ENCODE measurements around the gene HOXD9. TPM values are rescaled to one million over a fixed set of nuclear protein-coding genes. Genes with fewer than 3 reads are reported as not detected.

The HOXD9 gene
- polyA plus RNA-seq, 1 donor (not counting 4 experiments of a cell fraction or from before 2014, with no cell fraction given): not detected

GRCh38 chr2:176138526-176138922, 16.0 kb downstream of the HOXD9 start:
- no peak overlapping the region for H3K4me3 ChIP-seq (ENCODE audit: control insufficient read depth in 2 of 3, extremely low read depth in 1 of 3, insufficient read depth in 2 of 3, low read depth in 1 of 3, low read length in 3 of 3)
- H3K79me2 ChIP-seq (ENCODE audit: control insufficient read depth, insufficient read depth, low read length): no peaks in the 10 kb centered on the region
- H3K27ac ChIP-seq (ENCODE audit: control insufficient read depth, insufficient read depth, low read length): no peak overlapping the region
- no peak overlapping the region for H3K4me2 ChIP-seq (ENCODE audit: control insufficient read depth, extremely low read depth, insufficient read depth, low read depth, low read length)
- H4K20me1 ChIP-seq (ENCODE audit: control insufficient read depth, extremely low read depth, insufficient read depth, low read length): no peaks in the 10 kb centered on the region
- no peak for DNase-seq (ENCODE audit: low read depth, low spot score)
- H3K27me3 ChIP-seq (ENCODE audit: control insufficient read depth, extremely low read depth, insufficient read depth, low read length): peaks cover 81% of the 10 kb centered on the region
- FAIRE-seq: no peak
- dilution Hi-C loops (cut with MboI; ENCODE audit: extremely low pct_ligation_motif_present, low sequenced_read_pairs): no loop called here
- no peaks in the 10 kb centered on the region for H3K4me1 ChIP-seq (ENCODE audit: control insufficient read depth, extremely low read depth, insufficient read depth, low read length)
- H3K9me3 ChIP-seq (ENCODE audit: control insufficient read depth, low read depth, low read length): peaks cover 8% of the 10 kb centered on the region
- H3K9me1 ChIP-seq (ENCODE audit: control insufficient read depth, extremely low read depth, insufficient read depth, low read length): no peaks in the 10 kb centered on the region
- no peak overlapping the region for H2AFZ ChIP-seq (ENCODE audit: control insufficient read depth, low read length)
- no peak for TF ChIP-seq EZH2 (IDR thresholded peaks at IDR 0.05; ENCODE audit: low read length)
- no peak for TF ChIP-seq CTCF (optimal IDR thresholded peaks at IDR 0.05 in 1 of 3, IDR thresholded peaks at IDR 0.05 in 1 of 3, conservative IDR thresholded peaks at IDR 0.05 in 1 of 3; ENCODE audit: extremely low read depth in 1 of 3, insufficient read depth in 2 of 3, low read length in 3 of 3)
- H3K9ac ChIP-seq (ENCODE audit: control insufficient read depth, extremely low read depth, insufficient read depth, low read length): no peak overlapping the region
- H3K36me3 ChIP-seq (ENCODE audit: control insufficient read depth in 2 of 2, extremely low read depth in 1 of 2, insufficient read depth in 2 of 2, low read length in 2 of 2): no peaks in the 10 kb centered on the region

GRCh38 chr2:176138923-176139660, 16.6 kb downstream of the HOXD9 start:
- Histone ChIP-seq H2AFZ (ENCODE audit: control insufficient read depth, low read length) (no peak overlapping the region), H3K4me1 (ENCODE audit: control insufficient read depth, extremely low read depth, insufficient read depth, low read length) (no peaks in the 10 kb centered on the region), H3K36me3 (ENCODE audit: control insufficient read depth in 2 of 2, extremely low read depth in 1 of 2, insufficient read depth in 2 of 2, low read length in 2 of 2) (no peaks in the 10 kb centered on the region), H3K9me1 (ENCODE audit: control insufficient read depth, extremely low read depth, insufficient read depth, low read length) (no peaks in the 10 kb centered on the region), H3K9me3 (ENCODE audit: control insufficient read depth, low read depth, low read length) (peaks cover 8% of the 10 kb centered on the region), H3K79me2 (ENCODE audit: control insufficient read depth, insufficient read depth, low read length) (no peaks in the 10 kb centered on the region), H3K27me3 (ENCODE audit: control insufficient read depth, extremely low read depth, insufficient read depth, low read length) (peaks cover 78% of the 10 kb centered on the region), H3K27ac (ENCODE audit: control insufficient read depth, insufficient read depth, low read length) (no peak overlapping the region), H4K20me1 (ENCODE audit: control insufficient read depth, extremely low read depth, insufficient read depth, low read length) (no peaks in the 10 kb centered on the region), H3K4me3 (ENCODE audit: control insufficient read depth in 2 of 3, extremely low read depth in 1 of 3, insufficient read depth in 2 of 3, low read depth in 1 of 3, low read length in 3 of 3) (no peak overlapping the region), H3K4me2 (ENCODE audit: control insufficient read depth, extremely low read depth, insufficient read depth, low read depth, low read length) (no peak overlapping the region), H3K9ac (ENCODE audit: control insufficient read depth, extremely low read depth, insufficient read depth, low read length) (no peak overlapping the region)
- dilution Hi-C loops (cut with MboI; ENCODE audit: extremely low pct_ligation_motif_present, low sequenced_read_pairs): no loop called here
- no peak for FAIRE-seq
- no peak for DNase-seq (ENCODE audit: low read depth, low spot score)
- TF ChIP-seq EZH2 (IDR thresholded peaks at IDR 0.05; ENCODE audit: low read length) (no peak), CTCF (optimal IDR thresholded peaks at IDR 0.05 in 1 of 3, IDR thresholded peaks at IDR 0.05 in 1 of 3, conservative IDR thresholded peaks at IDR 0.05 in 1 of 3; ENCODE audit: extremely low read depth in 1 of 3, insufficient read depth in 2 of 3, low read length in 3 of 3) (no peak)
